Breast epithelium (tissue), 3 donors: ENCODE results near the gene SLC30A9.

Experiments
- CTCF ChIP-seq, 3 donors: fragments of 450-650 bp; IDR thresholded peaks; one replicate each; pipeline ENCODE4 v1.5.1; 2016 to 2017; ENCODE audit warnings: antibody characterized with exemption in 3 of 3, mild to moderate bottlenecking in 3 of 3, moderate library complexity in 3 of 3
- POLR2A ChIP-seq: fragments of 450-650 bp; IDR thresholded peaks from one replicate; pipeline ENCODE4 v1.6.1; 2016; ENCODE audit warnings: antibody characterized with exemption, mild to moderate bottlenecking, moderate library complexity
- POLR2AphosphoS5 ChIP-seq, 3 donors: sonication (generic); formaldehyde crosslinking; IDR thresholded peaks; one replicate each; pipeline ENCODE4 v1.6.1; 2017; ENCODE audit warnings: antibody characterized with exemption in 3 of 3

GRCh38 chr4:42133006-42133405, 142.7 kb downstream of the SLC30A9 start:
- TF ChIP-seq POLR2AphosphoS5 (IDR thresholded peaks at IDR 0.05) (no peak), CTCF (IDR thresholded peaks at IDR 0.05) (no peak), POLR2A (no peak)
